HG02852 (cell line): Measurements from ENCODE around the gene KLK15.
"Not testable (repeated sequence)": the region's sequence is repeated elsewhere in the genome, so short reads cannot be mapped to it uniquely, and the experiment has no call there.

Source experiments
- ATAC-seq: cut with Tn5 transposase; IDR thresholded peaks from one replicate; pipeline ENCODE4 v1.9.1; 2021; ENCODE audit warnings: mild to moderate bottlenecking, moderate library complexity; ENCODE audit not compliant: unreplicated experiment

KLK15 gene

GRCh38 chr19:50797781-50798658 lies 35.4 kb downstream of the KLK15 start:
- ATAC-seq = no peak

- ATAC-seq = no peak
Observed at GRCh38 chr19:50797429-50797780, 36.0 kb downstream of the KLK15 start.

- no peak for ATAC-seq
Observed at GRCh38 chr19:50796634-50797428, 36.5 kb downstream of the KLK15 start.

- no peak for ATAC-seq
Observed at GRCh38 chr19:50796128-50796633, 37.2 kb downstream of the KLK15 start.

- ATAC-seq = no peak
Observed at GRCh38 chr19:50795664-50796073, 37.7 kb downstream of the KLK15 start.

- ATAC-seq = no peak
Observed at GRCh38 chr19:50794876-50795663, 38.3 kb downstream of the KLK15 start.

- ATAC-seq = no peak
Observed at GRCh38 chr19:50794074-50794875, 39.1 kb downstream of the KLK15 start.

GRCh38 chr19:50793558-50794065 lies 39.8 kb downstream of the KLK15 start:
- no peak for ATAC-seq

GRCh38 chr19:50792272-50793250 lies 40.8 kb downstream of the KLK15 start:
- ATAC-seq = no peak

GRCh38 chr19:50791594-50792271 lies 41.6 kb downstream of the KLK15 start:
- ATAC-seq = no peak

GRCh38 chr19:50790922-50791467 lies 42.4 kb downstream of the KLK15 start:
- ATAC-seq = no peak

GRCh38 chr19:50790396-50790795 lies 43.0 kb downstream of the KLK15 start, which contains the start of gene ACP4:
Gene ACP4 (plus strand): TSS chr19:50790415. CDS start chr19:50790415, 0 bp downstream.
- ATAC-seq = no peak

- ATAC-seq = no peak
Observed at GRCh38 chr19:50785329-50785728, 48.0 kb downstream of the KLK15 start.

- no peak for ATAC-seq
Observed at GRCh38 chr19:50784710-50785109, 48.7 kb downstream of the KLK15 start.

GRCh38 chr19:50783848-50784152 lies 49.6 kb downstream of the KLK15 start:
- not testable (repeated sequence) for ATAC-seq

GRCh38 chr19:50780753-50781435 lies 52.5 kb downstream of the KLK15 start:
- no peak for ATAC-seq
